Lung (tissue), 12 donors: ENCODE measurements around the gene C10orf105. TPM values are rescaled to one million over a fixed set of nuclear protein-coding genes. Genes with fewer than 3 reads are reported as not detected.

Source experiments
- ATAC-seq: fragments of 200-7000 bp; cut with Tn5 transposase; one replicate; pipeline ENCODE4 v1.9.1; 2020; ENCODE audit warnings: moderate number of reproducible peaks; ENCODE audit not compliant: insufficient read depth, low FRiP score
- DNase-seq, 3 donors: peaks; one replicate each; pipeline ENCODE4 v3.0.0-alpha.2; 2013 to 2017
- H3K27ac ChIP-seq, 2 donors: one replicate each; pipeline ENCODE4 v1.5.1; 2013; ENCODE audit warnings: mild to moderate bottlenecking in 2 of 2, moderate library complexity in 2 of 2, control low read depth in 1 of 2, inconsistent platforms in 1 of 2, low read depth in 1 of 2, low read length in 1 of 2
- H3K27me3 ChIP-seq, 3 donors: one replicate each; pipeline ENCODE4 v1.5.1; 2013; ENCODE audit warnings: low read length in 2 of 3; ENCODE audit not compliant: control insufficient read depth in 3 of 3, insufficient read depth in 3 of 3
- H3K36me3 ChIP-seq, 4 donors: one replicate each; pipeline ENCODE4 v1.5.1; 2013; ENCODE audit warnings: low read length in 4 of 4, mild to moderate bottlenecking in 1 of 4, moderate library complexity in 1 of 4; ENCODE audit not compliant: control insufficient read depth in 4 of 4, insufficient read depth in 4 of 4
- H3K4me1 ChIP-seq, 5 donors: one replicate each; pipeline ENCODE4 v1.5.1; 2013; ENCODE audit warnings: low read length in 5 of 5, mild to moderate bottlenecking in 2 of 5, moderate library complexity in 1 of 5; ENCODE audit not compliant: control insufficient read depth in 5 of 5, insufficient read depth in 5 of 5
- H3K4me3 ChIP-seq: one replicate; pipeline ENCODE4 v1.5.1; 2013; ENCODE audit warnings: mild to moderate bottlenecking, control low read depth, moderate library complexity
- H3K9ac ChIP-seq, 2 donors: one replicate each; pipeline ENCODE4 v1.5.1; 2013; ENCODE audit warnings: low read length in 2 of 2, control low read depth in 1 of 2; ENCODE audit not compliant: insufficient read depth in 1 of 2
- H3K9me3 ChIP-seq, 4 donors: one replicate each; pipeline ENCODE4 v1.5.1; 2013; ENCODE audit warnings: low read length in 3 of 4, mild to moderate bottlenecking in 1 of 4, moderate library complexity in 1 of 4; ENCODE audit not compliant: control insufficient read depth in 4 of 4, insufficient read depth in 3 of 4
- WGBS, 2 donors: extraction: QIAGEN DNeasy Blood & Tissue Kit; methylation state at CpG; one replicate each; pipeline ENCODE4 v1.1.7; 2013; 5-methylcytosine and 5-hydroxymethylcytosine counted together
- polyA plus RNA-seq, 2 donors: library from polyadenylated mRNA; stranded (reverse); fragments of 200-250 nt; gene quantifications; one replicate each; pipeline ENCODE4 v1.2.1, GENCODE V29; 2013
- total RNA-seq, 2 donors: library from RNA; depleted of rRNA in 1 of 2; stranded (reverse); fragments of >200 nt in 1 of 2; gene quantifications; one replicate each; pipeline ENCODE4 v1.2.1, GENCODE V29; 2014 to 2021
- TF ChIP-seq, protein P1 (sequence below): IDR thresholded peaks from 2 replicates; pipeline ENCODE4 v1.5.1; 2012; ENCODE audit warnings: mild to moderate bottlenecking; ENCODE audit errors: control extremely low read depth, extremely low read depth
- donor health status: control.
- donor health status: control.
- donor health status: Bipolar disorder and iron deficiency.
- donor health status: healthy.
- donor health status: DM: yes; HTN: yes; CAD: no.

The C10orf105 gene
- total and polyA plus RNA-seq, 4 donors: 0.14 to 0.58 (median 0.27) TPM

GRCh38 chr10:71696628-71697326 lies 22.8 kb downstream of the C10orf105 start:
- no peaks in the 10 kb centered on the region for H3K36me3 ChIP-seq
- no peak overlapping the region for H3K27ac ChIP-seq
- no peak for ATAC-seq
- no peaks in the 10 kb centered on the region for H3K27me3 ChIP-seq
- WGBS, 2 donors: 53 to 57% methylated on average over 10 of the region's 10 CpGs
- TF ChIP-seq, protein P1, sequence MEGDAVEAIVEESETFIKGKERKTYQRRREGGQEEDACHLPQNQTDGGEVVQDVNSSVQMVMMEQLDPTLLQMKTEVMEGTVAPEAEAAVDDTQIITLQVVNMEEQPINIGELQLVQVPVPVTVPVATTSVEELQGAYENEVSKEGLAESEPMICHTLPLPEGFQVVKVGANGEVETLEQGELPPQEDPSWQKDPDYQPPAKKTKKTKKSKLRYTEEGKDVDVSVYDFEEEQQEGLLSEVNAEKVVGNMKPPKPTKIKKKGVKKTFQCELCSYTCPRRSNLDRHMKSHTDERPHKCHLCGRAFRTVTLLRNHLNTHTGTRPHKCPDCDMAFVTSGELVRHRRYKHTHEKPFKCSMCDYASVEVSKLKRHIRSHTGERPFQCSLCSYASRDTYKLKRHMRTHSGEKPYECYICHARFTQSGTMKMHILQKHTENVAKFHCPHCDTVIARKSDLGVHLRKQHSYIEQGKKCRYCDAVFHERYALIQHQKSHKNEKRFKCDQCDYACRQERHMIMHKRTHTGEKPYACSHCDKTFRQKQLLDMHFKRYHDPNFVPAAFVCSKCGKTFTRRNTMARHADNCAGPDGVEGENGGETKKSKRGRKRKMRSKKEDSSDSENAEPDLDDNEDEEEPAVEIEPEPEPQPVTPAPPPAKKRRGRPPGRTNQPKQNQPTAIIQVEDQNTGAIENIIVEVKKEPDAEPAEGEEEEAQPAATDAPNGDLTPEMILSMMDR: peak; percentile 45
- no peak overlapping the region for H3K9ac ChIP-seq
- H3K9me3 ChIP-seq: no peaks in the 10 kb centered on the region
- peak in 2 of 3 donors; percentile 44 to 51 for DNase-seq
- peaks cover 4 to 24% (median 8%) of the 10 kb centered on the region in 5 donors for H3K4me1 ChIP-seq
- no peak overlapping the region for H3K4me3 ChIP-seq

DNA sequence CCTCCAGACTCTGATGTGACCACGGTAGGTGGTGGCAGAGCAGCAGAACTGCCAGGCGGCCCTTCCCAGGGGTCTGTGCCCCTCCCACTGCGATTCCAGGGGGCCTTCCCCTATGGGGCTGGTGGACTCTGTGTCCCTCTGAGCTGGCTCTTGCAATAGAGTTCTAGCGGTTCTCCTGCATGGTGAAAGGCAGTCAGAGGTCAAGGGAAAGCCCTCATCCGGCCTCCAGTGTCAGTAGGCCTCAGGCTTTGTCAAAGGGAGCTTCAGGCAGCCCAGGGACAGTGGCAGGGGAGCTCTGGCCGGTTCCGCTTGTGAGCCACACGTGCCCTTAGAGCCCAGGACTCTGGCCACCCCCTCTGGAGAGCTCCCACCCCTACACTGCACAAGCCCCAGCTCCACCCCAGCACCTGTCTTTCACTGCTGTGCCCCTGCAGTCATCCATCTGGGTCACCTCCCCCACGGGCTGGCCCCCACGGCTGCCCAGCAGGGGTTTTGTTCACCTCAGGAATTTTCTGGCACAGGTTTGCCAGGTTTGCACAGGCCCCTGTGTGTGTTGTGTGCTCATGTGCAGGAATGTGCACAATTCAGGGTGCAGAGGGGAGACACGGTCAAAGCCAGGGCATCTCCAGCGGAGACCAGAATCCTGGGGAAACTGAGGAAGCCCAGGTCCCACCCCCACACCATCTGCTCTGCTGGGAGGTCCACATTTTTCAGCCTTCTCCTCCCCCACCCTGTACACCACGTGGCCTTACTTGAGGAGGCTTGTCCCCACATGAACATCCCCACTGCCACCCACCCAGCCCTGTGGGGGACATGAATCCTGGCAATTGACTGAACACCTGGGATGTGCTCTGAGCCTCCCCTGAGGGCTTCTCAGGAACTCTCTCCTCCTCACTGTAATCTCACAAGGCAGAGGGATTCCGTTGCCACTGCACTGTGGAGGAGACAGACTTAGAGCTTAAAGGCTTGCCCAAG lies 23.8 kb downstream of the C10orf105 start:
- H3K9me3 ChIP-seq: no peaks in the 10 kb centered on the region
- H3K27ac ChIP-seq: peak overlapping the region in 1 of 2 donors; percentile 82
- TF ChIP-seq, protein P1: no peak
- H3K4me1 ChIP-seq: peaks cover 4 to 18% (median 8%) of the 10 kb centered on the region in 5 donors
- no peaks in the 10 kb centered on the region for H3K27me3 ChIP-seq
- no peak overlapping the region for H3K9ac ChIP-seq
- no peaks in the 10 kb centered on the region for H3K36me3 ChIP-seq
- no peak for ATAC-seq
- no peak for DNase-seq
- 78 to 84% methylated on average over 14 of the region's 14 CpGs for WGBS, 2 donors
- H3K4me3 ChIP-seq: no peak overlapping the region

DNA sequence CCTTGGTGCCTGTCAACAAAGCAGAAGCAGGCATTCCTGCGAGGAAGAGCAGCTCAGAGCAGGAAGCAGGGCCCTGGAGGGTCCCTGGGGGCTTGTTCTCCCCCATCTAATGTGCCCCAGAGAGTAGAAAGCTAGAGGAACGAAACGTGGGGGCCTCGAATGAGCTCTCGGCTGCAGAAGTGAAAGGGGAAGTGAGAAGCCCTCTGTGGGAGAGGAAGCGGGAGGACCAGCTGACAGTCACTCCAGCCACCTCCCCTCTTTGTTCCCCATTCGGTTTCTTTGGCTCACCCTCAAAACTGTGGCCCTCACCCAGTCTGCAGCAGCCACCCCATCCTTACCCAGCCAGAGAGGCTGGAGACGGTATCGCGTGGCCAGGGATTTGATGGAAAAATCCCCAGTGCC lies 25.0 kb downstream of the C10orf105 start:
- Histone ChIP-seq H3K4me3 (no peak overlapping the region), H3K36me3 (no peaks in the 10 kb centered on the region), H3K27me3 (no peaks in the 10 kb centered on the region), H3K9ac (no peak overlapping the region), H3K4me1 (peaks cover 0 to 13% (median 4%) of the 10 kb centered on the region in 5 donors), H3K9me3 (no peaks in the 10 kb centered on the region), H3K27ac (peak overlapping the region; percentile 47 to 82)
- ATAC-seq (peak; percentile 69), DNase-seq (peak in 1 of 3 donors; percentile 31)
- WGBS, 2 donors: 22 to 35% methylated on average over 10 of the region's 10 CpGs
- TF ChIP-seq, protein P1: no peak
